Measurements from ENCODE around the gene PLEKHG5. TPM values are rescaled to one million over a fixed set of nuclear protein-coding genes. Genes with fewer than 3 reads are reported as not detected.

Gene PLEKHG5
- total RNA-seq, 3 donors from 2014 or later, result 7.0 to 12.0 (median 11.8) TPM

DNA sequence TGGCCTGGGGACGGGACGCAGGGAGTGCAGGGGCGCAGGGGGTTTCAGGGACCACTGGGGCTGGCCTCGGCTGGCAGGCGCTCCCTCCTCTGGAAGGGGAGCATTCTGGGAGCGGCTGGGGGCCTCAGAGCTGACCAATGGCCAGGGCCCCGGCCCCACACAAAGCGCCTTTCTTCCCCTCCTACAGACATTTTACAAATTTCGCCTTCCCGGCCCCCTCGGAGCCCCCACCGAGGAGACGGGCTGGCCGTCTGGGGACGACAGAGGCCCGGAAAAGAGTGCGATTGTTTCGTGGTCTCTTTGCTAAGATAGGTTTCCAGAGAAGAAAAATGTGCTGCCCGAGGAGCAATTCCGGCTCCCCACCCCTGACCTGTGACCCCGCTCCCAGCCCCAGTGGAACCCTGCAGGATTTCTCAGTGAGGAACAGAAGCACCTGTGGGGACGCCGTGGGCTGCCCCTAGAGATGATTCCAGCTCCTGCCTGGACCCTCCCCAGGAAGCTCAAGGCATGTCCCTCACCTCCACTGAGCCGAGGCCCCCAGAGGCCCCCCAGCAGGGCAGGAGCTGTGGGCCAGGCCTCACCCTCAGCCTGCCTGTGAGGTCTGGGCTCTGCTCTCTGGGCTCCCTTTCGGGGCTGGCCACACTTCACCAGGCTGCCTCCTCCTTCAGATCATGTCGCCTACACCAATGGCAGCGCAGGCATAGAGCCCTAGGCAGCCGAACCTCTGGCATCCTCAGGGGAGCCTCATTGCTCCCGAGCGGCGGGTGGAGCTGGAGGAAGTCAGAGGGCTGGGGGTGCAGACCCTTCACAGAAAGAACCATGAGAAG lies 15.0 kb upstream of the PLEKHG5 start:
- Histone ChIP-seq H3K27ac (no peak overlapping the region), H3K36me3 (no peaks in the 10 kb centered on the region), H3K4me3 (no peak overlapping the region), H3K9me3 (no peaks in the 10 kb centered on the region), H3K27me3 (no peaks in the 10 kb centered on the region), H3K4me1 (peaks cover 0 to 12% of the 10 kb centered on the region in 2 donors)
- DNase-seq (ENCODE audit: low spot score in 2 of 2), result no peak
- TF ChIP-seq POLR2A (IDR thresholded peaks at IDR 0.05) (no peak), CTCF (IDR thresholded peaks at IDR 0.05) (no peak), POLR2AphosphoS5 (IDR thresholded peaks at IDR 0.05) (no peak)
- intact Hi-C loops (cut with DNase I; ENCODE audit: low total_unique reads), result no loop called here

DNA sequence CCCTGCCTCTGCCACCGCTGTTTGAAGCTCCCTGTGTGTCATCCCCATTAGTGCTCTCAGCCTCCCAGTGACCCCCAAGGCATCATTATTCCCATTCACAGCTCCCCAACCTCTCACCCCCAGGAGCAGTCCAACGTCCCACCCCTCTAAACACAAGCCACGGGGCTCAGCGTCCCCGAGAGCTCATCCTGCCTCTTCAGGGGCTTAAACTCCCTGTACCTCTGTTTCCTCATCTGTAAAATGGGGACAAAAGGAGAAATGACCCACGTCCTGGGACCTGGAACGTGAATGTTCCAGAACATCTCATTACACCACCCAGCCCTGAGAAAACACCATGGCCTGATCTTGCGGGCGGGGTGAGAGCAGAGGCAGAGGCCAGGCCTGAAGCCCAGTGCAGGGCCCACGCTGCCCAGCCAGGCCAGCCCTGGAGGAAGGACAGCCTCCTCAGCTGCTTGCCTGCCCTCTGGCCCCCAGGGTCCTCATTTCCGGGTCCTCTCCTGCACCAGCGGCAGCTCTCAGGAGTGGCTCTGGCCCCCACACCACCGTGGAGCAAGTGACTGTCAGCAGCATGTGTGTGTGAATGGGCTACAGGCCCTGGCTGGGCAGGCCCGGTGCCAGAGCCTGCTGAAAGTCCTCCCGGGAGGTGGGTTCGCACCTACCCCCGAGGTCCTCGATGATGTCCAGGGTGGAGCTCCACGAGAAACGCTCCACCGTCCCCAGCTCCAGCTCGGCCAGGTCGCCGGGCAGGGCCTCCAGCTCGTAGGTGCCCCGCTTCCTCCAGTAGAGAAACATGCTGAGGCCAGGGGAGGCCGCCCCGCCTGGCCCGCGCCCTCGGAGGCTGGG lies 14.1 kb upstream of the PLEKHG5 start:
- no peaks in the 10 kb centered on the region for H3K36me3 ChIP-seq
- H3K4me1 ChIP-seq, result peaks cover 0 to 12% of the 10 kb centered on the region in 2 donors
- TF ChIP-seq CTCF (IDR thresholded peaks at IDR 0.05), result no peak
- no peak for TF ChIP-seq POLR2A (IDR thresholded peaks at IDR 0.05)
- TF ChIP-seq POLR2AphosphoS5 (IDR thresholded peaks at IDR 0.05), result no peak
- no peak overlapping the region for H3K4me3 ChIP-seq
- intact Hi-C loops (cut with DNase I; ENCODE audit: low total_unique reads), result no loop called here
- no peak overlapping the region for H3K27ac ChIP-seq
- H3K27me3 ChIP-seq, result no peaks in the 10 kb centered on the region
- DNase-seq (ENCODE audit: low spot score in 2 of 2), result no peak
- H3K9me3 ChIP-seq, result no peaks in the 10 kb centered on the region

DNA sequence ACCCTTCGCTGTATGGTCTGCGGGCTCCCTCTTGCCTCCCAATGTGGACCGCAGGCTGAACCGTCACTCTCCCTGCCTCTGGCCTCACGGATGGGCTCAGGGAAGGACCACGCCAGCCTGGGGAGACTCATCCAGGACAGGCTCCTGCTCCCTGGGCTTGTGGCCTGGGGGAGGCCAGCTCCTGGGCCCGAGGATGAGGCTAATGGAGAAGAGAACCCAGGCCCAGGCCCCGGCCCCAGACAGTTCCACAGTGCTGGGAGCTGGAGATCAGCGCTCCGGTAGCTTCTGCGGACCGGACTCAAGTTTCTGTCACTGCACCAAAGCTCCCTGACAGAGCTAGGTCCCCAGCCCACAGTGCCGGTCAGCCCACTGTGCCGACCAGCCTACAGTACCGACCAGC lies 13.4 kb upstream of the PLEKHG5 start:
- H3K4me3 ChIP-seq, result no peak overlapping the region
- DNase-seq (ENCODE audit: low spot score in 2 of 2), result no peak
- H3K27me3 ChIP-seq, result no peaks in the 10 kb centered on the region
- no peak for TF ChIP-seq POLR2A (IDR thresholded peaks at IDR 0.05)
- no peak for TF ChIP-seq CTCF (IDR thresholded peaks at IDR 0.05)
- no peak for TF ChIP-seq POLR2AphosphoS5 (IDR thresholded peaks at IDR 0.05)
- H3K4me1 ChIP-seq, result peaks cover 0 to 12% of the 10 kb centered on the region in 2 donors
- H3K36me3 ChIP-seq, result no peaks in the 10 kb centered on the region
- H3K9me3 ChIP-seq, result no peaks in the 10 kb centered on the region
- H3K27ac ChIP-seq, result no peak overlapping the region
- intact Hi-C loops (cut with DNase I; ENCODE audit: low total_unique reads), result no loop called here

- Histone ChIP-seq H3K4me1 (peaks cover 0 to 12% of the 10 kb centered on the region in 2 donors), H3K27me3 (no peaks in the 10 kb centered on the region), H3K27ac (no peak overlapping the region), H3K9me3 (no peaks in the 10 kb centered on the region), H3K4me3 (no peak overlapping the region), H3K36me3 (no peaks in the 10 kb centered on the region)
- DNase-seq (ENCODE audit: low spot score in 2 of 2), result no peak
- TF ChIP-seq CTCF (IDR thresholded peaks at IDR 0.05) (no peak), POLR2AphosphoS5 (IDR thresholded peaks at IDR 0.05) (no peak), POLR2A (IDR thresholded peaks at IDR 0.05) (no peak)
- intact Hi-C loops (cut with DNase I; ENCODE audit: low total_unique reads), result no loop called here
These were observed 12.6 kb upstream of the PLEKHG5 start for GRCh38 chr1:6503884-6504602.
